SK-N-MC (cell line): ENCODE measurements around the gene TICAM2.
"Not testable (repeated sequence)": the region's sequence is repeated elsewhere in the genome, so short reads cannot be mapped to it uniquely, and the experiment has no call there.

ENCODE experiments used
- EZH2 ChIP-seq: fragments of 200-600 bp; sonication (generic); IDR thresholded peaks from one replicate; pipeline ENCODE4 v1.6.1; 2017; ENCODE audit warnings: antibody characterized with exemption
- POLR2AphosphoS5 ChIP-seq: IDR thresholded peaks from 2 replicates; pipeline ENCODE4 v1.6.1; 2012; ENCODE audit warnings: mild to moderate bottlenecking, low read depth, low read length, borderline replicate concordance

DNA sequence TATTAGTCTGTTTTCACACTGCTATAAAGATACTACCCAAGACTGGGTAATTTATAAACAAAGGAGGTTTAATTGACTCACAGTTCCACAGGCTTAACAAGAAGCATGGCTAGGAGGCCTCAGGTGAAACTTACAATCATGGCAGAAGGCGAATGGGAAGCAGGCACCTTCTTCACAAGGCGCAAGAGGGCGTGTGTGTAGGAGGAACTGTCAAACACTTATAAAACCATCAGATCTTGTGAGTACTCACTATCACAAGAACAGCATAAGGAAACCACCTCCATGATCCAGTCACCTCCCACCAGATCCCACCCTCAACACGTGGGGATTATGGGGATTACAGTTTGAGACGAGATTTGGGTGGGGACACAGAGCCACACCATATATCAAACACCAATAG, 43.1 kb upstream of the TICAM2 start:
- TF ChIP-seq EZH2, POLR2AphosphoS5: not testable (repeated sequence)
